GM12878 (cell line): ENCODE data around the gene FLOT1. TPM values are rescaled to one million over a fixed set of nuclear protein-coding genes. Genes with fewer than 3 reads are reported as not detected.

ENCODE experiments used
- ATF2 ChIP-seq: IDR thresholded peaks from 2 replicates; pipeline ENCODE4 v1.6.1; 2012; ENCODE audit warnings: low read length, inconsistent platforms
- ATF3 ChIP-seq: IDR thresholded peaks from 2 replicates; pipeline ENCODE4 v1.6.1; 2011; ENCODE audit warnings: low read depth, mild to moderate bottlenecking, low read length, moderate library complexity, borderline replicate concordance; ENCODE audit errors: extremely low read depth
- BACH1 ChIP-seq: fragments of 450-650 bp; IDR thresholded peaks from 2 replicates; pipeline ENCODE4 v1.6.1; 2017; ENCODE audit warnings: mild to moderate bottlenecking, borderline replicate concordance
- BCL11A ChIP-seq: IDR thresholded peaks from 2 replicates; pipeline ENCODE4 v1.6.1; 2011; ENCODE audit warnings: low read depth, low read length
- BMI1 ChIP-seq: fragments of 450-650 bp; IDR thresholded peaks from 2 replicates; pipeline ENCODE4 v1.6.1; 2016; ENCODE audit warnings: mild to moderate bottlenecking, moderate library complexity, borderline replicate concordance
- IRF4 ChIP-seq: IDR thresholded peaks from 2 replicates; pipeline ENCODE4 v1.6.1; 2011; ENCODE audit warnings: low read depth, low read length
- JUND ChIP-seq: IDR thresholded peaks from 2 replicates; pipeline ENCODE4 v1.6.1; 2012; ENCODE audit warnings: low read depth, mild to moderate bottlenecking, low read length, improper control_type of control experiment, moderate library complexity
- MEF2B ChIP-seq: fragments of 450-650 bp; IDR thresholded peaks from 2 replicates; pipeline ENCODE4 v1.6.1; 2018; ENCODE audit warnings: mild to moderate bottlenecking, moderate library complexity; ENCODE audit not compliant: partially characterized antibody, poor library complexity, severe bottlenecking
- MLLT1 ChIP-seq: fragments of 450-650 bp; IDR thresholded peaks from 2 replicates; pipeline ENCODE4 v1.6.1; 2016; ENCODE audit warnings: mild to moderate bottlenecking
- NRF1 ChIP-seq: conservative IDR thresholded peaks from 2 replicates; pipeline ENCODE4 v1.6.1; 2011; ENCODE audit warnings: mild to moderate bottlenecking, low read depth, low read length, improper control_type of control experiment
- POLR2A ChIP-seq: IDR thresholded peaks from 2 replicates; pipeline ENCODE4 v1.6.1; 2011; ENCODE audit warnings: low read depth, mild to moderate bottlenecking, low read length
- RAD51 ChIP-seq: fragments of 450-650 bp; IDR thresholded peaks from 2 replicates; pipeline ENCODE4 v1.6.1; 2016; ENCODE audit warnings: moderate library complexity, mild to moderate bottlenecking, inconsistent platforms
- RUNX3 ChIP-seq: IDR thresholded peaks from 2 replicates; pipeline ENCODE4 v1.6.1; 2012; ENCODE audit warnings: low read length, inconsistent platforms
- SMARCA5 ChIP-seq: fragments of 450-650 bp; IDR thresholded peaks from 2 replicates; pipeline ENCODE4 v1.6.1; 2017; ENCODE audit warnings: mild to moderate bottlenecking
- ZZZ3 ChIP-seq: IDR thresholded peaks from 2 replicates; pipeline ENCODE4 v1.6.1; 2011; ENCODE audit warnings: low read depth; ENCODE audit not compliant: control insufficient read depth, insufficient read length
- polyA plus RNA-seq, 11 experiments: library from polyadenylated mRNA; depleted of rRNA in 4 of 11; unstranded in 6 of 11; stranded (reverse) in 5 of 11; fragments of >200 nt; fragmentation: Nextera tagmentation in 4 of 11; fragmentation: Illumina TruSeq in 1 of 11; extraction: Ambion mirVana in 4 of 11; extraction: Trizol in 1 of 11; gene quantifications; 1 replicate in 1 of 11; 2 replicates in 10 of 11; pipeline versions ENCODE4 v1.2.1 to v1.2.3, GENCODE V29; 2011 to 2016; ENCODE audit warnings: inconsistent platforms in 2 of 11, missing spikeins in 2 of 11, low read depth in 1 of 11
- total RNA-seq, 4 experiments: library from RNA; depleted of rRNA in 3 of 4; stranded (reverse); fragments of >200 nt in 3 of 4; fragmentation: Illumina TruSeq in 1 of 4; extraction: Trizol in 1 of 4; gene quantifications; 2 replicates each; pipeline versions ENCODE4 v1.2.1 to v1.2.3, GENCODE V29; 2013 to 2021
- TF ChIP-seq, protein P1 (sequence below): fragments of 450-650 bp; formaldehyde crosslinking; IDR thresholded peaks from 2 replicates; pipeline ENCODE4 v1.5.0; 2022; ENCODE audit warnings: mild to moderate bottlenecking, missing genetic modification characterization
- TF ChIP-seq, protein P2 (sequence below): IDR thresholded peaks from 2 replicates; pipeline ENCODE4 v1.6.1; 2012; ENCODE audit warnings: improper control_type of control experiment, low read depth, low read length; ENCODE audit not compliant: insufficient replicate concordance

Gene FLOT1
- total and polyA plus RNA-seq, 10 of the 15 experiments (the other 5 are each of a cell fraction or from before 2014, with no cell fraction given) = 12.3 to 153 (median 112) TPM

DNA sequence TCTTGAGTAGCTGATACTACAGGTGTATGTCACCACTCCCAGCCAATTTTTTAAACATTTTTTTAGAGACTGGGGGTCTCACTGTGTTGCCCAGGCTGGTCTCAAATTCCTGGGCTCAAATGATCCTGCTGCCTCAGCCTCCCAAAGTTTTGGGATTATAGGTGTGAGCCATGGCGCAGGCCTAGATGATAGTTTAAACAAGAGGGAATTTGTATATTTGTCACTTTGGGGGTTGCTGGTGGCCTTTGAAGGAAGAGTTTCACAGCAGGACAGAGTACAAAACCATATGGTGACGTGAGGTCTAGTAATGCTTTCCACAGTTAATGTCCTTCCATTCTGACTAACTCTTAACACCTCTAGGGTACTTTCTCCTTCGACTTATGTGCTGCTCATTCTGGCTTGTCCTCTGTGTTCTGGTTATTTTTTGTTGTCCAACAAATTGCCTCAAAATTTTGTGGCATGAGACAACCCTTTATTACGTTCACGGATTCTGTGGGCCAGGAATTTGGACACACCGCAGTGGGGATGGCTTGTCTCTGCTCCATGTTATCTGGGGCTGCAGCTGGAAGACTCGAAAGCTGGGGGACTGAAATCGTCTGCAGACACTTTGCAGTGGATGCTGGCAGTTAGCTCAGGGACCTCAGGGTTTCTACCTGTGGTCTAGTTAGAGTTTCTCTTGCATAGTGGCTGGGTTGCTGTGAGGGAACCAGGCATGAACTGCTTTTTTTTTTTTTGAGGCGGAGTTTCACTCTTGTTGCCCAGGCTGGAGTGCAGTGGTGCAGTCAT lies 24.9 kb upstream of the FLOT1 start (continued):
- TF ChIP-seq, protein P1, sequence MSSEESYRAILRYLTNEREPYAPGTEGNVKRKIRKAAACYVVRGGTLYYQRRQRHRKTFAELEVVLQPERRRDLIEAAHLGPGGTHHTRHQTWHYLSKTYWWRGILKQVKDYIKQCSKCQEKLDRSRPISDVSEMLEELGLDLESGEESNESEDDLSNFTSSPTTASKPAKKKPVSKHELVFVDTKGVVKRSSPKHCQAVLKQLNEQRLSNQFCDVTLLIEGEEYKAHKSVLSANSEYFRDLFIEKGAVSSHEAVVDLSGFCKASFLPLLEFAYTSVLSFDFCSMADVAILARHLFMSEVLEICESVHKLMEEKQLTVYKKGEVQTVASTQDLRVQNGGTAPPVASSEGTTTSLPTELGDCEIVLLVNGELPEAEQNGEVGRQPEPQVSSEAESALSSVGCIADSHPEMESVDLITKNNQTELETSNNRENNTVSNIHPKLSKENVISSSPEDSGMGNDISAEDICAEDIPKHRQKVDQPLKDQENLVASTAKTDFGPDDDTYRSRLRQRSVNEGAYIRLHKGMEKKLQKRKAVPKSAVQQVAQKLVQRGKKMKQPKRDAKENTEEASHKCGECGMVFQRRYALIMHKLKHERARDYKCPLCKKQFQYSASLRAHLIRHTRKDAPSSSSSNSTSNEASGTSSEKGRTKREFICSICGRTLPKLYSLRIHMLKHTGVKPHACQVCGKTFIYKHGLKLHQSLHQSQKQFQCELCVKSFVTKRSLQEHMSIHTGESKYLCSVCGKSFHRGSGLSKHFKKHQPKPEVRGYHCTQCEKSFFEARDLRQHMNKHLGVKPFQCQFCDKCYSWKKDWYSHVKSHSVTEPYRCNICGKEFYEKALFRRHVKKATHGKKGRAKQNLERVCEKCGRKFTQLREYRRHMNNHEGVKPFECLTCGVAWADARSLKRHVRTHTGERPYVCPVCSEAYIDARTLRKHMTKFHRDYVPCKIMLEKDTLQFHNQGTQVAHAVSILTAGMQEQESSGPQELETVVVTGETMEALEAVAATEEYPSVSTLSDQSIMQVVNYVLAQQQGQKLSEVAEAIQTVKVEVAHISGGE (CRISPR knock-in tag) = no peak
- TF ChIP-seq JUND (peak; percentile 64), ZZZ3 (no peak), ATF2 (peak; percentile 82; the same call in 1 of the 2 replicates), ATF3 (no peak), MEF2B (peak; percentile 69), NRF1 (no peak), RUNX3 (peak; percentile 70), IRF4 (peak; percentile 66), BCL11A (peak; percentile 87), RAD51 (no peak), POLR2A (no peak), BMI1 (peak; percentile 68; the same call in 1 of the 2 replicates), BACH1 (peak; percentile 69; the same call in 1 of the 2 replicates), SMARCA5 (0 out of 2 replicates have a peak, but pooled peaks have one; percentile 45), MLLT1 (peak; percentile 79; the same call in 1 of the 2 replicates)
- TF ChIP-seq, protein P2, sequence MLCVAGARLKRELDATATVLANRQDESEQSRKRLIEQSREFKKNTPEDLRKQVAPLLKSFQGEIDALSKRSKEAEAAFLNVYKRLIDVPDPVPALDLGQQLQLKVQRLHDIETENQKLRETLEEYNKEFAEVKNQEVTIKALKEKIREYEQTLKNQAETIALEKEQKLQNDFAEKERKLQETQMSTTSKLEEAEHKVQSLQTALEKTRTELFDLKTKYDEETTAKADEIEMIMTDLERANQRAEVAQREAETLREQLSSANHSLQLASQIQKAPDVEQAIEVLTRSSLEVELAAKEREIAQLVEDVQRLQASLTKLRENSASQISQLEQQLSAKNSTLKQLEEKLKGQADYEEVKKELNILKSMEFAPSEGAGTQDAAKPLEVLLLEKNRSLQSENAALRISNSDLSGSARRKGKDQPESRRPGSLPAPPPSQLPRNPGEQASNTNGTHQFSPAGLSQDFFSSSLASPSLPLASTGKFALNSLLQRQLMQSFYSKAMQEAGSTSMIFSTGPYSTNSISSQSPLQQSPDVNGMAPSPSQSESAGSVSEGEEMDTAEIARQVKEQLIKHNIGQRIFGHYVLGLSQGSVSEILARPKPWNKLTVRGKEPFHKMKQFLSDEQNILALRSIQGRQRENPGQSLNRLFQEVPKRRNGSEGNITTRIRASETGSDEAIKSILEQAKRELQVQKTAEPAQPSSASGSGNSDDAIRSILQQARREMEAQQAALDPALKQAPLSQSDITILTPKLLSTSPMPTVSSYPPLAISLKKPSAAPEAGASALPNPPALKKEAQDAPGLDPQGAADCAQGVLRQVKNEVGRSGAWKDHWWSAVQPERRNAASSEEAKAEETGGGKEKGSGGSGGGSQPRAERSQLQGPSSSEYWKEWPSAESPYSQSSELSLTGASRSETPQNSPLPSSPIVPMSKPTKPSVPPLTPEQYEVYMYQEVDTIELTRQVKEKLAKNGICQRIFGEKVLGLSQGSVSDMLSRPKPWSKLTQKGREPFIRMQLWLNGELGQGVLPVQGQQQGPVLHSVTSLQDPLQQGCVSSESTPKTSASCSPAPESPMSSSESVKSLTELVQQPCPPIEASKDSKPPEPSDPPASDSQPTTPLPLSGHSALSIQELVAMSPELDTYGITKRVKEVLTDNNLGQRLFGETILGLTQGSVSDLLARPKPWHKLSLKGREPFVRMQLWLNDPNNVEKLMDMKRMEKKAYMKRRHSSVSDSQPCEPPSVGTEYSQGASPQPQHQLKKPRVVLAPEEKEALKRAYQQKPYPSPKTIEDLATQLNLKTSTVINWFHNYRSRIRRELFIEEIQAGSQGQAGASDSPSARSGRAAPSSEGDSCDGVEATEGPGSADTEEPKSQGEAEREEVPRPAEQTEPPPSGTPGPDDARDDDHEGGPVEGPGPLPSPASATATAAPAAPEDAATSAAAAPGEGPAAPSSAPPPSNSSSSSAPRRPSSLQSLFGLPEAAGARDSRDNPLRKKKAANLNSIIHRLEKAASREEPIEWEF = no peak
